Calu3 (cell line): ENCODE results near the gene RBPJ. TPM values are rescaled to one million over a fixed set of nuclear protein-coding genes. Genes with fewer than 3 reads are reported as not detected.

Experiments
- BruUV-seq: library from RNA; stranded (reverse); fragments of 400-500 nt; replicated peaks from 2 replicates; lab custom pipeline; 2021; lab: Mats Ljungman, UMichigan
- CTCF ChIA-PET: fragments of 300-600 bp; sonication (Branson Sonifier 250); formaldehyde crosslinking; loops from one replicate; lab custom pipeline; 2022; ENCODE audit warnings: antibody characterized with exemption; lab: Charles Lee
- DNase-seq: peaks from one replicate; pipeline ENCODE4 v3.0.0; 2022
- H3K27ac Mint-ChIP-seq: one replicate; pipeline ENCODE4 v1.8.0; 2022; ENCODE audit warnings: mixed read lengths; ENCODE audit not compliant: unreplicated experiment
- H3K27me3 Mint-ChIP-seq: one replicate; pipeline ENCODE4 v1.8.0; 2022; ENCODE audit warnings: mixed read lengths; ENCODE audit not compliant: unreplicated experiment
- H3K36me3 Mint-ChIP-seq: one replicate; pipeline ENCODE4 v1.8.0; 2022; ENCODE audit warnings: mild to moderate bottlenecking, moderate library complexity, mixed read lengths; ENCODE audit not compliant: insufficient read depth, unreplicated experiment
- H3K4me1 Mint-ChIP-seq: one replicate; pipeline ENCODE4 v1.8.0; 2022; ENCODE audit warnings: mild to moderate bottlenecking, low read depth, mixed read lengths; ENCODE audit not compliant: unreplicated experiment
- H3K4me3 Mint-ChIP-seq: one replicate; pipeline ENCODE4 v1.8.0; 2022; ENCODE audit warnings: mild to moderate bottlenecking, low read depth, moderate library complexity, mixed read lengths; ENCODE audit not compliant: unreplicated experiment
- H3K9me3 Mint-ChIP-seq: one replicate; pipeline ENCODE4 v1.8.0; 2022; ENCODE audit warnings: low read depth, mixed read lengths; ENCODE audit not compliant: unreplicated experiment
- CTCF ChIP-seq: fragments of 200-600 bp; IDR thresholded peaks from one replicate; pipeline ENCODE4 v1.8.0; 2022; ENCODE audit warnings: antibody characterized with exemption; ENCODE audit not compliant: unreplicated experiment
- intact Hi-C: fragments of 100-400 bp; cut with micrococcal nuclease; formaldehyde crosslinking; loops from one replicate; pipeline ENCODE4 v1.10.0; 2022; ENCODE audit not compliant: unreplicated experiment
- total RNA-seq: library from RNA; stranded (reverse); gene quantifications from 2 replicates; pipeline ENCODE4 v1.2.3, GENCODE V29; 2022

The RBPJ gene
- total RNA-seq, 1 experiment from 2014 or later = 56.3 TPM

GRCh38 chr4:26362745-26363439 is 42.1 kb downstream of the RBPJ start:
- Mint-ChIP-seq H3K4me1 (peaks cover under 1% of the 10 kb centered on the region), H3K4me3 (no peak overlapping the region), H3K9me3 (no peaks in the 10 kb centered on the region), H3K27me3 (no peaks in the 10 kb centered on the region), H3K36me3 (no peaks in the 10 kb centered on the region), H3K27ac (no peak overlapping the region)
- no peak for TF ChIP-seq CTCF
- intact Hi-C loops = no loop called here
- no peak for DNase-seq
- BruUV-seq = no TSS peak
- CTCF ChIA-PET = no interaction called here

GRCh38 chr4:26365537-26366150 is 44.8 kb downstream of the RBPJ start:
- Mint-ChIP-seq H3K27me3 (no peaks in the 10 kb centered on the region), H3K27ac (no peak overlapping the region), H3K4me1 (peaks cover 17% of the 10 kb centered on the region), H3K36me3 (no peaks in the 10 kb centered on the region), H3K9me3 (no peaks in the 10 kb centered on the region), H3K4me3 (no peak overlapping the region)
- no peak for DNase-seq
- intact Hi-C loops = no loop called here
- CTCF ChIA-PET = no interaction called here
- BruUV-seq = no TSS peak
- TF ChIP-seq CTCF = no peak

- no peak overlapping the region for H3K27ac Mint-ChIP-seq
- no peaks in the 10 kb centered on the region for H3K36me3 Mint-ChIP-seq
- H3K9me3 Mint-ChIP-seq = no peaks in the 10 kb centered on the region
- TF ChIP-seq CTCF = no peak
- H3K4me1 Mint-ChIP-seq = peaks cover 29% of the 10 kb centered on the region
- DNase-seq = no peak
- BruUV-seq = no TSS peak
- H3K27me3 Mint-ChIP-seq = no peaks in the 10 kb centered on the region
- H3K4me3 Mint-ChIP-seq = no peak overlapping the region
- CTCF ChIA-PET = no interaction called here
- intact Hi-C loops = no loop called here
Observed at GRCh38 chr4:26367811-26368210, 47.0 kb downstream of the RBPJ start.

GRCh38 chr4:26368685-26369084 is 47.9 kb downstream of the RBPJ start:
- Mint-ChIP-seq H3K27ac (no peak overlapping the region), H3K9me3 (no peaks in the 10 kb centered on the region), H3K4me1 (peaks cover 30% of the 10 kb centered on the region), H3K4me3 (no peak overlapping the region), H3K27me3 (no peaks in the 10 kb centered on the region), H3K36me3 (no peaks in the 10 kb centered on the region)
- CTCF ChIA-PET = no interaction called here
- intact Hi-C loops = no loop called here
- BruUV-seq = no TSS peak
- no peak for TF ChIP-seq CTCF
- DNase-seq = no peak
